ENCODE measurements around the gene RTP5.

- TF ChIP-seq CTCF (conservative IDR thresholded peaks at IDR 0.05; ENCODE audit: low read length) = no peak
- TF ChIP-seq EZH2phosphoT487 (IDR thresholded peaks at IDR 0.05; ENCODE audit: borderline replicate concordance) = no peak
These were observed 7.7 kb downstream of the RTP5 start for GRCh38 chr2:241877197-241877685.

Data from Loucy (cell line).